ENCODE data around the gene TMTC4.

Gene TMTC4

DNA sequence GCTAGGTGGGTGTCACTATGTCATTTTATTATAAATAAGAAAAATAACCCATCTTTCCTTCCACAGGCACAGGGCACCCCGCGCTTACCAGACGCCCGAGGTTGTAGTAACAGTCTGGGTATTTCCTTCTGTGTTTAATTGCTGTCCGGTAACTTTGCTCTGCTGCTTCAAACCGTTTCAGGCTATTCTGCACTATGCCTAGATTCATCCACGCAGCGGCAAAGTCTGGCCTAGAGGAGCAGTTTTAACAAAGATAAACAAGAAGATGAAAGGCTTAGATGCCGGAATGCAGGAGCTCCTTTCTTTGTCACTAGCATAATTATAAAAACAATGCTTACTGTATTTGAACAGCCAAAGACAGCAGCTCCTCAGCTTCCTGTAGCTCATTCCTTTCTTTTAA is 49.1 kb downstream of the TMTC4 start:
- H3K4me3 ChIP-seq (ENCODE audit: low read depth, low read length) = no peak overlapping the region
- H3K36me3 ChIP-seq (ENCODE audit: control insufficient read depth in 2 of 2, insufficient read depth in 1 of 2, low read length in 2 of 2) = peaks cover 3 to 27% of the 10 kb centered on the region in 2 experiments; a peak in 2 of 3 replicates
- ChIA-PET CTCF (interaction anchor here (0.6 kb wide), 1 partner anchor 20 kb away, joined by 4 read pairs; no protein-coding TSS in a partner anchor), POLR2A (no interaction called here)
- no peak overlapping the region for H3K27ac ChIP-seq (ENCODE audit: extremely low read depth, low read depth, low read length)
- no peaks in the 10 kb centered on the region for H3K4me1 ChIP-seq (ENCODE audit: control insufficient read depth, insufficient read depth, low read length)
- TF ChIP-seq ZNF324 (tag by site-specific recombination; IDR thresholded peaks at IDR 0.05) (no peak), ZNF2 (tag by site-specific recombination; IDR thresholded peaks at IDR 0.05) (no peak), MZF1 (tag by site-specific recombination; IDR thresholded peaks at IDR 0.05; ENCODE audit: borderline replicate concordance) (no peak), ZNF677 (tag by site-specific recombination; IDR thresholded peaks at IDR 0.05) (no peak)
- TF ChIP-seq, protein P1, sequence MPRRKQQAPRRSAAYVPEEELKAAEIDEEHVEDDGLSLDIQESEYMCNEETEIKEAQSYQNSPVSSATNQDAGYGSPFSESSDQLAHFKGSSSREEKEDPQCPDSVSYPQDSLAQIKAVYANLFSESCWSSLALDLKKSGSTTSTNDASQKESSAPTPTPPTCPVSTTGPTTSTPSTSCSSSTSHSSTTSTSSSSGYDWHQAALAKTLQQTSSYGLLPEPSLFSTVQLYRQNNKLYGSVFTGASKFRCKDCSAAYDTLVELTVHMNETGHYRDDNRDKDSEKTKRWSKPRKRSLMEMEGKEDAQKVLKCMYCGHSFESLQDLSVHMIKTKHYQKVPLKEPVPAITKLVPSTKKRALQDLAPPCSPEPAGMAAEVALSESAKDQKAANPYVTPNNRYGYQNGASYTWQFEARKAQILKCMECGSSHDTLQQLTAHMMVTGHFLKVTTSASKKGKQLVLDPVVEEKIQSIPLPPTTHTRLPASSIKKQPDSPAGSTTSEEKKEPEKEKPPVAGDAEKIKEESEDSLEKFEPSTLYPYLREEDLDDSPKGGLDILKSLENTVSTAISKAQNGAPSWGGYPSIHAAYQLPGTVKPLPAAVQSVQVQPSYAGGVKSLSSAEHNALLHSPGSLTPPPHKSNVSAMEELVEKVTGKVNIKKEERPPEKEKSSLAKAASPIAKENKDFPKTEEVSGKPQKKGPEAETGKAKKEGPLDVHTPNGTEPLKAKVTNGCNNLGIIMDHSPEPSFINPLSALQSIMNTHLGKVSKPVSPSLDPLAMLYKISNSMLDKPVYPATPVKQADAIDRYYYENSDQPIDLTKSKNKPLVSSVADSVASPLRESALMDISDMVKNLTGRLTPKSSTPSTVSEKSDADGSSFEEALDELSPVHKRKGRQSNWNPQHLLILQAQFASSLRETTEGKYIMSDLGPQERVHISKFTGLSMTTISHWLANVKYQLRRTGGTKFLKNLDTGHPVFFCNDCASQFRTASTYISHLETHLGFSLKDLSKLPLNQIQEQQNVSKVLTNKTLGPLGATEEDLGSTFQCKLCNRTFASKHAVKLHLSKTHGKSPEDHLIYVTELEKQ (tag by site-specific recombination; IDR thresholded peaks at IDR 0.05; ENCODE audit: borderline replicate concordance) = no peak
- no peaks in the 10 kb centered on the region for H3K9me3 ChIP-seq (ENCODE audit: control insufficient read depth, insufficient read depth, low read depth, low read length)

DNA sequence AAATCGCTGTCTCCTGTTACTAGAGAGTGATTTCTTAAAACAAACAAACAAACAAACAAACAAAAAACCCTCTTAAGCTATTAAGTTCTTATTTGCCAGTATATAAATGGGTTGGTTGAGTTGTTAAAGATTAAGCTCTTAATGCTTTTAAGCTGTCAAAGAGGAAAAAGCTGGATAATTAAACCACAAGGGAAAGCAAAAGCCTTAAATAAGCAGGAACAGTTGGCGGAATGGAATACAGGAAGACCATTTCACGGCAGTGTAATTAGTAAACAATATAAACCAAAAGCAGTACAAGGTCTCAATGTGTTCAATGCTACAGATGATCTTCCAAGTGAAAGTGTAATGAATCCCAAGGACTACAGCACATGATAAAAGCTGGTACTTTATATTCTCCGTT is 53.8 kb downstream of the TMTC4 start:
- Histone ChIP-seq H3K9me3 (ENCODE audit: control insufficient read depth, insufficient read depth, low read depth, low read length) (no peaks in the 10 kb centered on the region), H3K36me3 (ENCODE audit: control insufficient read depth in 2 of 2, insufficient read depth in 1 of 2, low read length in 2 of 2) (peaks cover 0 to 7% of the 10 kb centered on the region in 2 experiments; a peak in 2 of 3 replicates), H3K4me3 (ENCODE audit: low read depth, low read length) (no peak overlapping the region), H3K4me1 (ENCODE audit: control insufficient read depth, insufficient read depth, low read length) (no peaks in the 10 kb centered on the region), H3K27ac (ENCODE audit: extremely low read depth, low read depth, low read length) (no peak overlapping the region)
- TF ChIP-seq ZNF211 (tag by site-specific recombination; IDR thresholded peaks at IDR 0.05; ENCODE audit: low read depth) = no peak
- TF ChIP-seq ZSCAN30 (tag by site-specific recombination; IDR thresholded peaks at IDR 0.05) = no peak
- no peak for TF ChIP-seq ZBTB7A (tag by site-specific recombination; IDR thresholded peaks at IDR 0.05; ENCODE audit: low read depth)
- TF ChIP-seq ZNF335 (tag by site-specific recombination; conservative IDR thresholded peaks at IDR 0.05) = no peak
- ChIA-PET CTCF (interaction anchor here (1.4 kb wide), 1 partner anchor 32 kb away, joined by 4 read pairs; no protein-coding TSS in a partner anchor), POLR2A (no interaction called here)

DNA sequence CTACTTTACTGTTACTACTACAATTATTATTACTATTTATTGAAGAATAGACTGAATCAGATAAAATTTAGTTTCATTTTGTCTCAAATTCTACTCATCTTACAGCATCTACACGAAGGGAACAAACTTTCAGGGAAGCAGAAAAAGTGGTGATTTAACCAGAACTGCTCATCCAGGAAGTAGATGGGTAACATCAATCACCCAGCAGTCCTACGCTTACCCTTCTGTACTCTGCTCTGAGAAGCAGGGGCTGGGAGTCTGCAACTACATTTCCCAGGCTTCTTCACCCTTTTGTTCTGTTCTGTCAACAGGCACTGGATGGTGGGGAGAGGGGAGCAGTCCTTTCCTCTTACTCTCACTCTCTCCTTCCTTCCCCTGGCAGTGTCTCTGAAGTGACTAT is 54.7 kb downstream of the TMTC4 start:
- Histone ChIP-seq H3K9me3 (ENCODE audit: control insufficient read depth, insufficient read depth, low read depth, low read length) (no peaks in the 10 kb centered on the region), H3K4me3 (ENCODE audit: low read depth, low read length) (no peak overlapping the region), H3K27ac (ENCODE audit: extremely low read depth, low read depth, low read length) (no peak overlapping the region), H3K36me3 (ENCODE audit: control insufficient read depth in 2 of 2, insufficient read depth in 1 of 2, low read length in 2 of 2) (peaks cover 0 to 5% of the 10 kb centered on the region in 2 experiments; a peak in 2 of 3 replicates), H3K4me1 (ENCODE audit: control insufficient read depth, insufficient read depth, low read length) (no peaks in the 10 kb centered on the region)
- CTCF ChIA-PET = interaction anchor here (1.4 kb wide), 1 partner anchor 31 kb away, joined by 4 read pairs; no protein-coding TSS in a partner anchor
- TF ChIP-seq, protein P2, sequence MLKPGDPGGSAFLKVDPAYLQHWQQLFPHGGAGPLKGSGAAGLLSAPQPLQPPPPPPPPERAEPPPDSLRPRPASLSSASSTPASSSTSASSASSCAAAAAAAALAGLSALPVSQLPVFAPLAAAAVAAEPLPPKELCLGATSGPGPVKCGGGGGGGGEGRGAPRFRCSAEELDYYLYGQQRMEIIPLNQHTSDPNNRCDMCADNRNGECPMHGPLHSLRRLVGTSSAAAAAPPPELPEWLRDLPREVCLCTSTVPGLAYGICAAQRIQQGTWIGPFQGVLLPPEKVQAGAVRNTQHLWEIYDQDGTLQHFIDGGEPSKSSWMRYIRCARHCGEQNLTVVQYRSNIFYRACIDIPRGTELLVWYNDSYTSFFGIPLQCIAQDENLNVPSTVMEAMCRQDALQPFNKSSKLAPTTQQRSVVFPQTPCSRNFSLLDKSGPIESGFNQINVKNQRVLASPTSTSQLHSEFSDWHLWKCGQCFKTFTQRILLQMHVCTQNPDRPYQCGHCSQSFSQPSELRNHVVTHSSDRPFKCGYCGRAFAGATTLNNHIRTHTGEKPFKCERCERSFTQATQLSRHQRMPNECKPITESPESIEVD (tag by site-specific recombination; IDR thresholded peaks at IDR 0.05) = no peak
- TF ChIP-seq SETDB1 (IDR thresholded peaks at IDR 0.05; ENCODE audit: insufficient read length, low read length) = no peak
- no peak for TF ChIP-seq SP7 (tag by site-specific recombination; IDR thresholded peaks at IDR 0.05)
- no peak for TF ChIP-seq ZNF776 (tag by site-specific recombination; IDR thresholded peaks at IDR 0.05; ENCODE audit: borderline replicate concordance)
- TF ChIP-seq, protein P3, sequence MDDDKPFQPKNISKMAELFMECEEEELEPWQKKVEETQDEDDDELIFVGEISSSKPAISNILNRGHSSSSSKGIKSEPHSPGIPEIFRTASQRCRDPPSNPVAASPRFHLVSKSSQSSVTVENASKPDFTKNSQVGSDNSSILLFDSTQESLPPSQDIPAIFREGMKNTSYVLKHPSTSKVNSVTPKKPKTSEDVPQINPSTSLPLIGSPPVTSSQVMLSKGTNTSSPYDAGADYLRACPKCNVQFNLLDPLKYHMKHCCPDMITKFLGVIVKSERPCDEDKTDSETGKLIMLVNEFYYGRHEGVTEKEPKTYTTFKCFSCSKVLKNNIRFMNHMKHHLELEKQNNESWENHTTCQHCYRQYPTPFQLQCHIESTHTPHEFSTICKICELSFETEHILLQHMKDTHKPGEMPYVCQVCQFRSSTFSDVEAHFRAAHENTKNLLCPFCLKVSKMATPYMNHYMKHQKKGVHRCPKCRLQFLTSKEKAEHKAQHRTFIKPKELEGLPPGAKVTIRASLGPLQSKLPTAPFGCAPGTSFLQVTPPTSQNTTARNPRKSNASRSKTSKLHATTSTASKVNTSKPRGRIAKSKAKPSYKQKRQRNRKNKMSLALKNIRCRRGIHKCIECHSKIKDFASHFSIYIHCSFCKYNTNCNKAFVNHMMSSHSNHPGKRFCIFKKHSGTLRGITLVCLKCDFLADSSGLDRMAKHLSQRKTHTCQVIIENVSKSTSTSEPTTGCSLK (tag by site-specific recombination; IDR thresholded peaks at IDR 0.05) = no peak
- no peak for TF ChIP-seq ZIC2 (tag by site-specific recombination; IDR thresholded peaks at IDR 0.05)
- TF ChIP-seq ZNF23 (tag by site-specific recombination; IDR thresholded peaks at IDR 0.05; ENCODE audit: borderline replicate concordance) = no peak
- TF ChIP-seq ZNF354C (tag by site-specific recombination; IDR thresholded peaks at IDR 0.05; ENCODE audit: borderline replicate concordance, low read depth) = no peak
- TF ChIP-seq ZNF621 (tag by site-specific recombination; IDR thresholded peaks at IDR 0.05) = no peak
- no peak for TF ChIP-seq ZNF391 (tag by site-specific recombination; IDR thresholded peaks at IDR 0.05; ENCODE audit: borderline replicate concordance, low read depth)
- no peak for TF ChIP-seq SP2 (tag by site-specific recombination; IDR thresholded peaks at IDR 0.05)
- TF ChIP-seq, protein P4, sequence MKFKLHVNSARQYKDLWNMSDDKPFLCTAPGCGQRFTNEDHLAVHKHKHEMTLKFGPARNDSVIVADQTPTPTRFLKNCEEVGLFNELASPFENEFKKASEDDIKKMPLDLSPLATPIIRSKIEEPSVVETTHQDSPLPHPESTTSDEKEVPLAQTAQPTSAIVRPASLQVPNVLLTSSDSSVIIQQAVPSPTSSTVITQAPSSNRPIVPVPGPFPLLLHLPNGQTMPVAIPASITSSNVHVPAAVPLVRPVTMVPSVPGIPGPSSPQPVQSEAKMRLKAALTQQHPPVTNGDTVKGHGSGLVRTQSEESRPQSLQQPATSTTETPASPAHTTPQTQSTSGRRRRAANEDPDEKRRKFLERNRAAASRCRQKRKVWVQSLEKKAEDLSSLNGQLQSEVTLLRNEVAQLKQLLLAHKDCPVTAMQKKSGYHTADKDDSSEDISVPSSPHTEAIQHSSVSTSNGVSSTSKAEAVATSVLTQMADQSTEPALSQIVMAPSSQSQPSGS (tag by site-specific recombination; IDR thresholded peaks at IDR 0.05; ENCODE audit: low read depth) = no peak
- TF ChIP-seq ZNF138 (tag by site-specific recombination; IDR thresholded peaks at IDR 0.05; ENCODE audit: borderline replicate concordance) = no peak
- TF ChIP-seq ZFP37 (tag by site-specific recombination; IDR thresholded peaks at IDR 0.05) = no peak
- no peak for TF ChIP-seq ZNF214 (tag by site-specific recombination; IDR thresholded peaks at IDR 0.05; ENCODE audit: borderline replicate concordance)
- POLR2A ChIA-PET = no interaction called here
